Transverse colon (tissue), 4 donors: Measurements from ENCODE around the gene TVP23C. TPM values are rescaled to one million over a fixed set of nuclear protein-coding genes. Genes with fewer than 3 reads are reported as not detected.

Experiments used
- DNase-seq: peaks from one replicate; pipeline ENCODE4 v3.0.0-alpha.2; 2019
- H3K27ac ChIP-seq, 4 donors: fragments of 200-600 bp; sonication (generic); 2 replicates each; pipeline ENCODE4 v1.5.1; 2016 to 2018; ENCODE audit warnings: inconsistent platforms in 4 of 4
- H3K27me3 ChIP-seq: fragments of 200-600 bp; sonication (generic); 2 replicates; pipeline ENCODE4 v1.5.1; 2017; ENCODE audit warnings: inconsistent platforms
- H3K36me3 ChIP-seq, 4 donors: fragments of 200-600 bp; sonication (generic); 2 replicates each; pipeline ENCODE4 v1.5.1; 2017 to 2019; ENCODE audit warnings: inconsistent platforms in 4 of 4
- H3K4me1 ChIP-seq, 4 donors: fragments of 200-600 bp; sonication (generic); 2 replicates each; pipeline ENCODE4 v1.5.1; 2017 to 2020; ENCODE audit warnings: inconsistent platforms in 4 of 4
- H3K4me3 ChIP-seq, 4 donors: fragments of 200-600 bp; sonication (generic); 1 replicate in 1 of 4; 2 replicates in 3 of 4; pipeline versions ENCODE4 v1.5.1 to v1.6.1; 2017 to 2019; ENCODE audit warnings: inconsistent platforms in 4 of 4
- H3K9me3 ChIP-seq, 2 donors: fragments of 200-600 bp; sonication (generic); 2 replicates each; pipeline ENCODE4 v1.5.1; 2017 to 2019; ENCODE audit warnings: inconsistent platforms in 2 of 2
- CTCF ChIP-seq, 5 experiments: fragments of 200-600 bp in 3 of 5; fragments of 450-650 bp in 2 of 5; sonication (generic) in 3 of 5; IDR thresholded peaks; 1 replicate in 2 of 5; 2 replicates in 3 of 5; pipeline ENCODE4 v1.5.1; 2016 to 2017; ENCODE audit warnings: antibody characterized with exemption in 5 of 5, inconsistent platforms in 3 of 5, mild to moderate bottlenecking in 2 of 5, moderate library complexity in 1 of 5
- EP300 ChIP-seq: sonication (generic); formaldehyde crosslinking; IDR thresholded peaks from one replicate; pipeline ENCODE4 v1.6.1; 2017; ENCODE audit warnings: antibody characterized with exemption, low read depth
- POLR2A ChIP-seq: fragments of 450-650 bp; IDR thresholded peaks from one replicate; pipeline ENCODE4 v1.6.1; 2016; ENCODE audit warnings: antibody characterized with exemption, mild to moderate bottlenecking, moderate library complexity
- POLR2AphosphoS5 ChIP-seq, 3 donors: sonication (generic); formaldehyde crosslinking; IDR thresholded peaks; one replicate each; pipeline ENCODE4 v1.6.1; 2016; ENCODE audit warnings: antibody characterized with exemption in 3 of 3
- WGBS, 2 donors: methylation state at CpG; one replicate each; pipeline ENCODE4 v1.1.5; 2018; ENCODE audit warnings: low coverage in 1 of 2; 5-methylcytosine and 5-hydroxymethylcytosine counted together
- in situ Hi-C, 4 donors: fragments of 200-750 bp; cut with MboI; loops; one replicate each; pipeline versions ENCODE4 v1.15.0 to v1.15.1; 2017; ENCODE audit warnings: low sequenced_read_pairs in 3 of 4, low pct_ligation_motif_present in 1 of 4, low pct_unique_long_range_greater_than_20kb in 1 of 4
- intact Hi-C: fragments of 100-400 bp; cut with DNase I; formaldehyde crosslinking; loops from one replicate; pipeline ENCODE4 v1.15.1; 2023; ENCODE audit warnings: low total_unique reads
- total RNA-seq, 4 donors: library from RNA; depleted of rRNA; stranded (reverse); fragments of >200 nt; gene quantifications; one replicate each; pipeline ENCODE4 v1.1.0, GENCODE V29; 2016

TVP23C gene
- total RNA-seq, 4 donors from 2014 or later: 15.0 to 457 (median 33.7) TPM

GRCh38 chr17:15511142-15511541, 52.1 kb downstream of the TVP23C start:
- DNase-seq: no peak
- Histone ChIP-seq H3K27ac (no peak overlapping the region), H3K27me3 (no peaks in the 10 kb centered on the region), H3K36me3 (no peaks in the 10 kb centered on the region), H3K4me3 (no peak overlapping the region), H3K4me1 (peaks cover 5 to 43% (median 13%) of the 10 kb centered on the region in 4 donors), H3K9me3 (no peaks in the 10 kb centered on the region)
- intact Hi-C loops (no loop called here), in situ Hi-C loops (no loop called here)
- TF ChIP-seq POLR2A (no peak), EP300 (no peak)
- 40 to 60% methylated on average over 2 of the region's 2 CpGs for WGBS, 2 donors

- no peak overlapping the region for H3K4me3 ChIP-seq
- in situ Hi-C loops (no loop called here), intact Hi-C loops (no loop called here)
- TF ChIP-seq POLR2AphosphoS5 (IDR thresholded peaks at IDR 0.05) (no peak), POLR2A (no peak), CTCF (IDR thresholded peaks at IDR 0.05) (no peak)
- WGBS, 2 donors: 62 to 86% methylated on average over 1 to 3 of the region's 3 CpGs
- H3K27me3 ChIP-seq: no peaks in the 10 kb centered on the region
- peaks cover 5 to 43% (median 13%) of the 10 kb centered on the region in 4 donors for H3K4me1 ChIP-seq
- no peak overlapping the region for H3K27ac ChIP-seq
- no peaks in the 10 kb centered on the region for H3K36me3 ChIP-seq
- no peak for DNase-seq
- no peaks in the 10 kb centered on the region for H3K9me3 ChIP-seq
Measured at GRCh38 chr17:15510361-15510760, 52.9 kb downstream of the TVP23C start.

GRCh38 chr17:15509095-15509494, 54.2 kb downstream of the TVP23C start:
- TF ChIP-seq CTCF (IDR thresholded peaks at IDR 0.05) (no peak), POLR2A (no peak), POLR2AphosphoS5 (IDR thresholded peaks at IDR 0.05) (no peak), EP300 (no peak)
- Histone ChIP-seq H3K4me1 (peaks cover 5 to 32% (median 8%) of the 10 kb centered on the region in 4 donors), H3K9me3 (no peaks in the 10 kb centered on the region), H3K4me3 (no peak overlapping the region), H3K27ac (no peak overlapping the region), H3K36me3 (no peaks in the 10 kb centered on the region), H3K27me3 (no peaks in the 10 kb centered on the region)
- WGBS, 2 donors: 92 to 96% methylated on average over 4 to 5 of the region's 5 CpGs
- DNase-seq: no peak
- in situ Hi-C loops: loop anchor here in 2 of 4 donors (10.0 kb wide), 2 partner anchors 244 to 254 kb away; partner anchors contain the start of gene PMP22 (in 1 of the 2)
- intact Hi-C loops: no loop called here

GRCh38 chr17:15508466-15508865, 54.8 kb downstream of the TVP23C start:
- intact Hi-C loops (no loop called here), in situ Hi-C loops (loop anchor here in 2 of 4 donors (10.0 kb wide), 2 partner anchors 244 to 254 kb away; partner anchors contain the start of gene PMP22 (in 1 of the 2))
- Histone ChIP-seq H3K4me1 (peaks cover 0 to 26% (median 4%) of the 10 kb centered on the region in 4 donors), H3K4me3 (no peak overlapping the region), H3K9me3 (no peaks in the 10 kb centered on the region), H3K36me3 (no peaks in the 10 kb centered on the region), H3K27ac (no peak overlapping the region), H3K27me3 (no peaks in the 10 kb centered on the region)
- 67 to 93% methylated on average over 3 to 7 of the region's 7 CpGs for WGBS, 2 donors
- TF ChIP-seq EP300: no peak
- TF ChIP-seq POLR2AphosphoS5 (IDR thresholded peaks at IDR 0.05): no peak
- no peak for TF ChIP-seq POLR2A
- TF ChIP-seq CTCF (IDR thresholded peaks at IDR 0.05): no peak
- no peak for DNase-seq

GRCh38 chr17:15507896-15508295, 55.4 kb downstream of the TVP23C start:
- intact Hi-C loops (no loop called here), in situ Hi-C loops (loop anchor here in 2 of 4 donors (10.0 kb wide), 2 partner anchors 243 to 253 kb away; partner anchors contain the start of gene PMP22 (in 1 of the 2))
- no peak for DNase-seq
- no peaks in the 10 kb centered on the region for H3K27me3 ChIP-seq
- H3K9me3 ChIP-seq: no peaks in the 10 kb centered on the region
- H3K36me3 ChIP-seq: no peaks in the 10 kb centered on the region
- no peak overlapping the region for H3K27ac ChIP-seq
- WGBS, 2 donors: 83 to 94% methylated on average over 3 of the region's 3 CpGs
- no peak overlapping the region for H3K4me3 ChIP-seq
- TF ChIP-seq EP300: no peak
- no peak for TF ChIP-seq POLR2A
- no peak for TF ChIP-seq POLR2AphosphoS5 (IDR thresholded peaks at IDR 0.05)
- TF ChIP-seq CTCF (IDR thresholded peaks at IDR 0.05): no peak
- H3K4me1 ChIP-seq: peaks cover 0 to 23% (median 4%) of the 10 kb centered on the region in 4 donors
